ENCODE data around the gene PAPLN.

GRCh38 chr14:73277376-73277775 lies 40.1 kb downstream of the PAPLN start:
- no peak for TF ChIP-seq POLR2A (IDR thresholded peaks at IDR 0.05; ENCODE audit: borderline replicate concordance, extremely low read depth, insufficient read depth, insufficient read length)
- TF ChIP-seq CTCF (IDR thresholded peaks at IDR 0.05 in 2 of 3, conservative IDR thresholded peaks at IDR 0.05 in 1 of 3; ENCODE audit: borderline replicate concordance in 1 of 3, insufficient read depth in 1 of 3, low read depth in 2 of 3, low read length in 2 of 3) = no peak
- no peak for TF ChIP-seq ZNF274 (IDR thresholded peaks at IDR 0.05; ENCODE audit: low read depth, low read length)
- no peak for TF ChIP-seq EZH2phosphoT487 (IDR thresholded peaks at IDR 0.05; ENCODE audit: borderline replicate concordance)
- TF ChIP-seq CEBPB (IDR thresholded peaks at IDR 0.05; ENCODE audit: low read depth) = no peak
- no peak for TF ChIP-seq TCF7L2 (IDR thresholded peaks at IDR 0.05; ENCODE audit: borderline replicate concordance, extremely low read depth, insufficient read depth, insufficient read length)
- no peak for TF ChIP-seq EZH2 (IDR thresholded peaks at IDR 0.05)
- no peak for TF ChIP-seq MAX (IDR thresholded peaks at IDR 0.05)
- no peak for TF ChIP-seq ELF1 (IDR thresholded peaks at IDR 0.05; ENCODE audit: borderline replicate concordance, low read depth)
- no peak for TF ChIP-seq ZFX (IDR thresholded peaks at IDR 0.05)
- no peak for TF ChIP-seq POLR2AphosphoS5 (IDR thresholded peaks at IDR 0.05; ENCODE audit: low read depth, low read length)
- TF ChIP-seq CBX3 (IDR thresholded peaks at IDR 0.05; ENCODE audit: low read depth) = no peak
